B cell (primary cell): ENCODE data around the gene RPL22. TPM values are rescaled to one million over a fixed set of nuclear protein-coding genes. Genes with fewer than 3 reads are reported as not detected.

Experiments used
- ATAC-seq: fragments of 200-7000 bp; cut with Tn5 transposase; one replicate; pipeline ENCODE4 v1.10.0; 2021; ENCODE audit warnings: low read depth, mild to moderate bottlenecking, moderate number of reproducible peaks, moderate library complexity
- CTCF ChIA-PET: fragments of 350-600 bp; sonication (Branson Sonifier 250); formaldehyde crosslinking; loops from one replicate; lab custom pipeline; 2021; ENCODE audit warnings: antibody characterized with exemption, inconsistent platforms; lab: Charles Lee
- POLR2A ChIA-PET: fragments of 350-600 bp; sonication (Branson Sonifier 250); formaldehyde crosslinking; loops from one replicate; lab custom pipeline; 2021; ENCODE audit warnings: antibody characterized with exemption; lab: Charles Lee
- DNase-seq: peaks from one replicate; pipeline ENCODE4 v3.0.0; 2013
- H2AFZ ChIP-seq: 2 replicates; pipeline ENCODE4 v1.6.1; 2012; ENCODE audit warnings: mild to moderate bottlenecking, low read depth, low read length; ENCODE audit not compliant: insufficient read depth, poor library complexity, severe bottlenecking
- H3K27ac ChIP-seq, 2 donors: 1 replicate in 1 of 2; 2 replicates in 1 of 2; pipeline ENCODE4 v1.5.1; 2012 to 2013; ENCODE audit warnings: low read length in 2 of 2, mild to moderate bottlenecking in 2 of 2, moderate library complexity in 1 of 2
- H3K27me3 ChIP-seq, 4 experiments: fragments of 200-600 bp in 1 of 4; sonication (generic) in 1 of 4; replicated peaks in 1 of 4; 1 replicate in 2 of 4; 2 replicates in 2 of 4; pipeline versions ENCODE4 v1.6.1 to v1.7.0; 2013 to 2016; ENCODE audit warnings: low read length in 3 of 4, mild to moderate bottlenecking in 2 of 4, mixed read lengths in 1 of 4, moderate library complexity in 1 of 4; ENCODE audit not compliant: insufficient read depth in 4 of 4, control insufficient read depth in 3 of 4; ENCODE audit errors: control extremely low read depth in 1 of 4
- H3K36me3 ChIP-seq, 2 experiments: replicated peaks in 1 of 2; 1 replicate in 1 of 2; 2 replicates in 1 of 2; pipeline versions ENCODE4 v1.6.1 to v1.7.1; 2013; ENCODE audit warnings: low read length in 1 of 2; ENCODE audit not compliant: insufficient read depth in 2 of 2, control insufficient read depth in 1 of 2; ENCODE audit errors: control extremely low read depth in 1 of 2, extremely low read depth in 1 of 2
- H3K4me1 ChIP-seq, 2 donors: fragments of 200-600 bp in 1 of 2; sonication (generic) in 1 of 2; 1 replicate in 1 of 2; 2 replicates in 1 of 2; pipeline versions ENCODE4 v1.5.1 to v1.6.1; 2013 to 2017; ENCODE audit warnings: low read length in 2 of 2; ENCODE audit not compliant: control insufficient read depth in 2 of 2, insufficient read depth in 2 of 2
- H3K4me2 ChIP-seq: replicated peaks from 2 replicates; pipeline ENCODE3; 2012; ENCODE audit warnings: mild to moderate bottlenecking, low read depth, low read length; ENCODE audit not compliant: poor library complexity, severe bottlenecking
- H3K4me3 ChIP-seq, 5 experiments: fragments of 200-600 bp in 1 of 5; sonication (generic) in 1 of 5; 1 replicate in 3 of 5; 2 replicates in 2 of 5; pipeline versions ENCODE4 v1.5.1 to v1.7.0; 2011 to 2016; ENCODE audit warnings: low read length in 4 of 5, mild to moderate bottlenecking in 4 of 5, low read depth in 2 of 5, control low read depth in 1 of 5, moderate library complexity in 1 of 5; ENCODE audit not compliant: insufficient read depth in 1 of 5; ENCODE audit errors: control extremely low read depth in 1 of 5, extremely low read depth in 1 of 5
- H3K79me2 ChIP-seq: fragments of 200-600 bp; sonication (generic); one replicate; pipeline ENCODE4 v1.6.0; 2016; ENCODE audit warnings: low read length; ENCODE audit not compliant: control insufficient read depth, insufficient read depth
- H3K9ac ChIP-seq: fragments of 200-600 bp; sonication (generic); 2 replicates; pipeline ENCODE4 v1.6.1; 2017; ENCODE audit warnings: mild to moderate bottlenecking, low read length, moderate library complexity
- H3K9me3 ChIP-seq, 3 donors: one replicate each; pipeline versions ENCODE4 v1.6.1 to v1.7.1; 2013; ENCODE audit warnings: low read length in 2 of 3; ENCODE audit not compliant: control insufficient read depth in 2 of 3, insufficient read depth in 1 of 3; ENCODE audit errors: control extremely low read depth in 1 of 3
- H4K20me1 ChIP-seq: 2 replicates; pipeline ENCODE4 v1.6.0; 2012; ENCODE audit warnings: mild to moderate bottlenecking, low read length; ENCODE audit not compliant: insufficient read depth, control insufficient read depth, poor library complexity, severe bottlenecking
- H3K27ac Mint-ChIP-seq: one replicate; pipeline ENCODE4 v1.8.0; 2021; ENCODE audit warnings: mixed read lengths
- H3K27me3 Mint-ChIP-seq: one replicate; pipeline ENCODE4 v1.8.0; 2021; ENCODE audit warnings: mixed read lengths
- H3K4me1 Mint-ChIP-seq: one replicate; pipeline ENCODE4 v1.8.0; 2021; ENCODE audit warnings: mixed read lengths
- H3K4me3 Mint-ChIP-seq: one replicate; pipeline ENCODE4 v1.8.0; 2021; ENCODE audit warnings: mixed read lengths
- H3K9me3 Mint-ChIP-seq: one replicate; pipeline ENCODE4 v1.8.0; 2022; ENCODE audit warnings: mixed read lengths; ENCODE audit not compliant: insufficient read depth
- CTCF ChIP-seq: fragments of 200-600 bp; IDR thresholded peaks from one replicate; pipeline ENCODE4 v1.8.0; 2022; ENCODE audit warnings: antibody characterized with exemption, mild to moderate bottlenecking
- EZH2 ChIP-seq: IDR thresholded peaks from 2 replicates; pipeline ENCODE4 v1.6.1; 2012; ENCODE audit warnings: borderline replicate concordance, low read depth, mild to moderate bottlenecking, moderate library complexity, low read length; ENCODE audit not compliant: insufficient read depth, poor library complexity, severe bottlenecking
- WGBS: methylation state at CpG from one replicate; pipeline ENCODE4 v1.1.5; 2013; ENCODE audit warnings: missing lambda C conversion rate; ENCODE audit not compliant: insufficient coverage; 5-methylcytosine and 5-hydroxymethylcytosine counted together
- intact Hi-C: fragments of 100-400 bp; cut with micrococcal nuclease; formaldehyde crosslinking; loops from one replicate; pipeline ENCODE4 v1.10.0; 2022
- polyA plus RNA-seq: library from polyadenylated mRNA; depleted of rRNA; stranded (reverse); fragments of >200 nt; gene quantifications from 2 replicates; pipeline ENCODE4 v1.2.3, GENCODE V29; 2012
- total RNA-seq, 2 donors: library from RNA; stranded (reverse); fragments of 120-200 nt in 1 of 2; gene quantifications; 1 replicate in 1 of 2; 2 replicates in 1 of 2; pipeline versions ENCODE4 v1.2.3 to v1.2.4, GENCODE V29; 2013 to 2022

Gene RPL22
- total and polyA plus RNA-seq, 2 donors (not counting 1 experiment from before 2014, with no cell fraction given): 70.9 to 471 TPM

GRCh38 chr1:6179564-6180175 lies 19.7 kb downstream of the RPL22 start:
- Histone ChIP-seq H3K36me3 (no peaks in the 10 kb centered on the region), H3K4me3 (no peak overlapping the region), H3K4me2 (peak overlapping the region; percentile 66), H3K27ac (no peak overlapping the region), H3K27me3 (peaks cover 0 to 47% (median 17%) of the 10 kb centered on the region in 4 experiments), H3K9ac (no peak overlapping the region), H3K4me1 (peaks cover 18% of the 10 kb centered on the region in 2 donors), H2AFZ (no peak overlapping the region), H4K20me1 (no peaks in the 10 kb centered on the region), H3K9me3 (peaks cover 0 to 4% (median 0%) of the 10 kb centered on the region in 3 donors), H3K79me2 (no peaks in the 10 kb centered on the region)
- TF ChIP-seq EZH2 (no peak), CTCF (no peak)
- no peaks in the 10 kb centered on the region for H3K9me3 Mint-ChIP-seq
- H3K27ac Mint-ChIP-seq: no peak overlapping the region
- CTCF ChIA-PET: no interaction called here
- H3K27me3 Mint-ChIP-seq: peaks cover 34% of the 10 kb centered on the region
- no peak overlapping the region for H3K4me3 Mint-ChIP-seq
- WGBS: 2% methylated on average over 68 of the region's 92 CpGs
- intact Hi-C loops: no loop called here
- peaks cover 21% of the 10 kb centered on the region for H3K4me1 Mint-ChIP-seq
- ATAC-seq (no peak), DNase-seq (no peak)
- POLR2A ChIA-PET: no interaction called here

DNA sequence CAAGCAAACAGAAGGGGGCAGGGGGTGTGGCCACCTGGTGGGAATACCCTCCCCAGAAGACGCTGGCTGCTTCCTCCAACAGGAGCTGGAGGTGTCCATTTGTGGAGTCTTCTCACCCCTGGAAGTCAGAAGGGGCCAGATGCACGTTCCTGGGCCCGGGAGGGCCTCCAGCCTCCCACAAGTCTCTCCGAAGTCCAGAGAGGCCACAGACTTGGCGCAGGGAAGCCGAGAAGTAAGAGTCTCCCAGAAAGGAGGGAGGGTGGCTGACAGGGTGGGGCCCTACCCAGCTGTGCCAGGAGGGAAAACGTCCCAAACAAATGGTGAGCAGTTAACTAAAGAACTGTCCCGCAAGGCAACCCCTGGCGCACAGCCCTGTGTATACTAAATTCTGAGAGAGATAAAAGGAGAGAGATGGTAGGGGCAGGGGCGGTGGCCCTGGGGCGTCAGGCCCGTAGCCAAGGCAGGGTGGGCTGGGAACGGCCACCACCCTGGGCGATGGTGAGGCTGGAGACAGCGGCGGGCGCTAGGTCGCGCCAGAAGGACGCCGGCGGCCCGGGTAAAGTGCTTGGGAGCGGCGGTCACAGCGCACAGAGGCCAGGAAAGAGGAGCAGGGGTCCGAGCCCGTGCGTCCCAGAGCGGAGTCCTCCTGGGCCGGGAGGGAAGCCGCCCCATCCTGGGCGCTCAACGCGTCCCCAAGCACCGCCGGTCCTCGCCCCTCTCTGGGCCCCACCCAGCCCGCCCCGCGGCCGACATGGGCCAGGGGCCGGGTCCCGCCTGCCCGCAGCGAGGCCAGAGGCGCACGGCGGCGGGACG lies 20.4 kb downstream of the RPL22 start:
- H3K4me2 ChIP-seq: peak overlapping the region; percentile 32
- no peak overlapping the region for H3K27ac ChIP-seq
- H3K9me3 Mint-ChIP-seq: no peaks in the 10 kb centered on the region
- peak overlapping the region; percentile 47 for H3K4me3 Mint-ChIP-seq
- ATAC-seq (no peak), DNase-seq (no peak)
- intact Hi-C loops: no loop called here
- H3K4me1 Mint-ChIP-seq: peaks cover 21% of the 10 kb centered on the region
- H3K9me3 ChIP-seq: peaks cover 0 to 4% (median 0%) of the 10 kb centered on the region in 3 donors
- H3K9ac ChIP-seq: no peak overlapping the region
- ChIA-PET POLR2A (no interaction called here), CTCF (no interaction called here)
- peaks cover 34% of the 10 kb centered on the region for H3K27me3 Mint-ChIP-seq
- H3K79me2 ChIP-seq: no peaks in the 10 kb centered on the region
- WGBS: 10% methylated on average over 51 of the region's 51 CpGs
- H3K27ac Mint-ChIP-seq: no peak overlapping the region
- TF ChIP-seq EZH2 (no peak), CTCF (no peak)
- H3K4me3 ChIP-seq: no peak overlapping the region
- no peaks in the 10 kb centered on the region for H3K36me3 ChIP-seq
- no peak overlapping the region for H2AFZ ChIP-seq
- no peaks in the 10 kb centered on the region for H4K20me1 ChIP-seq
- peaks cover 0 to 49% (median 17%) of the 10 kb centered on the region in 4 experiments for H3K27me3 ChIP-seq
- H3K4me1 ChIP-seq: peaks cover 18% of the 10 kb centered on the region in 2 donors
